Measurements from ENCODE around the gene MACROD2. TPM values are rescaled to one million over a fixed set of nuclear protein-coding genes. Genes with fewer than 3 reads are reported as not detected.

Gene MACROD2
- polyA plus RNA-seq, 1 donor (not counting 4 experiments of a cell fraction or from before 2014, with no cell fraction given) = 0.71 TPM

DNA sequence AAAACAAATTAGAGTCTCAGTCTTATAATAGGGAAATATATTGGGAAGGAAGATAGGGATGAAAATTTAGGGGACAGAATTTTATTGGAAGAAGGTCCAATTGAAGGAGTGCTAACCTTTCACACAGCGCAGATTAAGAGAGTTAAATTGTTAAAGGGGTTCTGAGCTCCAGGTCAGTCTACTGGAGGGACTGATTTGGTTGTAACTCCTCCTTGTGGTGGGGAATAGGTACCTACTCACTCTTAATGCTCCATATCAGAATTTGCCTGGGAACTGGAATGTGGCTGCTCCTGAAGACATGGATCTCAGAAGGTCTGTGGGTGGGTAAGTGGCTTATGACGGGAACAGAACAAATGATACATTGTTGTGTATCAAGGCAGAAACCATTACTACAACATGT, 198.6 kb downstream of the MACROD2 start:
- Histone ChIP-seq H3K4me2 (ENCODE audit: control insufficient read depth, extremely low read depth, insufficient read depth, low read depth, low read length) (no peak overlapping the region), H4K20me1 (ENCODE audit: control insufficient read depth, extremely low read depth, insufficient read depth, low read length) (no peaks in the 10 kb centered on the region), H3K9ac (ENCODE audit: control insufficient read depth, extremely low read depth, insufficient read depth, low read length) (no peak overlapping the region), H3K79me2 (ENCODE audit: control insufficient read depth, insufficient read depth, low read length) (no peaks in the 10 kb centered on the region), H3K9me1 (ENCODE audit: control insufficient read depth, extremely low read depth, insufficient read depth, low read length) (no peaks in the 10 kb centered on the region), H2AFZ (ENCODE audit: control insufficient read depth, low read length) (no peak overlapping the region), H3K9me3 (ENCODE audit: control insufficient read depth, low read depth, low read length) (no peaks in the 10 kb centered on the region), H3K27ac (ENCODE audit: control insufficient read depth, insufficient read depth, low read length) (no peak overlapping the region), H3K36me3 (ENCODE audit: control insufficient read depth in 2 of 2, extremely low read depth in 1 of 2, insufficient read depth in 2 of 2, low read length in 2 of 2) (no peaks in the 10 kb centered on the region), H3K27me3 (ENCODE audit: control insufficient read depth, extremely low read depth, insufficient read depth, low read length) (no peaks in the 10 kb centered on the region), H3K4me3 (ENCODE audit: control insufficient read depth in 2 of 3, extremely low read depth in 1 of 3, insufficient read depth in 2 of 3, low read depth in 1 of 3, low read length in 3 of 3) (no peak overlapping the region), H3K4me1 (ENCODE audit: control insufficient read depth, extremely low read depth, insufficient read depth, low read length) (no peaks in the 10 kb centered on the region)
- no peak for FAIRE-seq
- dilution Hi-C loops (cut with MboI; ENCODE audit: extremely low pct_ligation_motif_present, low sequenced_read_pairs) = no loop called here
- TF ChIP-seq, protein P1, sequence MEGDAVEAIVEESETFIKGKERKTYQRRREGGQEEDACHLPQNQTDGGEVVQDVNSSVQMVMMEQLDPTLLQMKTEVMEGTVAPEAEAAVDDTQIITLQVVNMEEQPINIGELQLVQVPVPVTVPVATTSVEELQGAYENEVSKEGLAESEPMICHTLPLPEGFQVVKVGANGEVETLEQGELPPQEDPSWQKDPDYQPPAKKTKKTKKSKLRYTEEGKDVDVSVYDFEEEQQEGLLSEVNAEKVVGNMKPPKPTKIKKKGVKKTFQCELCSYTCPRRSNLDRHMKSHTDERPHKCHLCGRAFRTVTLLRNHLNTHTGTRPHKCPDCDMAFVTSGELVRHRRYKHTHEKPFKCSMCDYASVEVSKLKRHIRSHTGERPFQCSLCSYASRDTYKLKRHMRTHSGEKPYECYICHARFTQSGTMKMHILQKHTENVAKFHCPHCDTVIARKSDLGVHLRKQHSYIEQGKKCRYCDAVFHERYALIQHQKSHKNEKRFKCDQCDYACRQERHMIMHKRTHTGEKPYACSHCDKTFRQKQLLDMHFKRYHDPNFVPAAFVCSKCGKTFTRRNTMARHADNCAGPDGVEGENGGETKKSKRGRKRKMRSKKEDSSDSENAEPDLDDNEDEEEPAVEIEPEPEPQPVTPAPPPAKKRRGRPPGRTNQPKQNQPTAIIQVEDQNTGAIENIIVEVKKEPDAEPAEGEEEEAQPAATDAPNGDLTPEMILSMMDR (optimal IDR thresholded peaks at IDR 0.05 in 1 of 3, IDR thresholded peaks at IDR 0.05 in 1 of 3, conservative IDR thresholded peaks at IDR 0.05 in 1 of 3; ENCODE audit: extremely low read depth in 1 of 3, insufficient read depth in 2 of 3, low read length in 3 of 3) = peak in 2 of 3 experiments; percentile 13 to 30
- TF ChIP-seq EZH2 (IDR thresholded peaks at IDR 0.05; ENCODE audit: low read length) = no peak
- no peak for DNase-seq (ENCODE audit: low read depth, low spot score)

GRCh38 chr20:14197097-14197496, 201.8 kb downstream of the MACROD2 start:
- DNase-seq (ENCODE audit: low read depth, low spot score) (no peak), FAIRE-seq (no peak)
- Histone ChIP-seq H3K4me3 (ENCODE audit: control insufficient read depth in 2 of 3, extremely low read depth in 1 of 3, insufficient read depth in 2 of 3, low read depth in 1 of 3, low read length in 3 of 3) (no peak overlapping the region), H3K27me3 (ENCODE audit: control insufficient read depth, extremely low read depth, insufficient read depth, low read length) (no peaks in the 10 kb centered on the region), H3K27ac (ENCODE audit: control insufficient read depth, insufficient read depth, low read length) (no peak overlapping the region), H3K9me3 (ENCODE audit: control insufficient read depth, low read depth, low read length) (no peaks in the 10 kb centered on the region), H3K9me1 (ENCODE audit: control insufficient read depth, extremely low read depth, insufficient read depth, low read length) (no peaks in the 10 kb centered on the region), H2AFZ (ENCODE audit: control insufficient read depth, low read length) (no peak overlapping the region), H3K79me2 (ENCODE audit: control insufficient read depth, insufficient read depth, low read length) (no peaks in the 10 kb centered on the region), H3K4me1 (ENCODE audit: control insufficient read depth, extremely low read depth, insufficient read depth, low read length) (no peaks in the 10 kb centered on the region), H3K4me2 (ENCODE audit: control insufficient read depth, extremely low read depth, insufficient read depth, low read depth, low read length) (no peak overlapping the region), H4K20me1 (ENCODE audit: control insufficient read depth, extremely low read depth, insufficient read depth, low read length) (no peaks in the 10 kb centered on the region), H3K36me3 (ENCODE audit: control insufficient read depth in 2 of 2, extremely low read depth in 1 of 2, insufficient read depth in 2 of 2, low read length in 2 of 2) (no peaks in the 10 kb centered on the region), H3K9ac (ENCODE audit: control insufficient read depth, extremely low read depth, insufficient read depth, low read length) (no peak overlapping the region)
- no peak for TF ChIP-seq EZH2 (IDR thresholded peaks at IDR 0.05; ENCODE audit: low read length)
- TF ChIP-seq, protein P1 (optimal IDR thresholded peaks at IDR 0.05 in 1 of 3, IDR thresholded peaks at IDR 0.05 in 1 of 3, conservative IDR thresholded peaks at IDR 0.05 in 1 of 3; ENCODE audit: extremely low read depth in 1 of 3, insufficient read depth in 2 of 3, low read length in 3 of 3) = no peak
- dilution Hi-C loops (cut with MboI; ENCODE audit: extremely low pct_ligation_motif_present, low sequenced_read_pairs) = no loop called here
